Activated CD4-positive, CD25-positive, alpha-beta regulatory T cell treated with anti-CD3 and anti-CD28 coated beads, Interleukin-2, amount 50 U/mL, for 16 hours (primary cell): ENCODE results near the gene DSCAM.
"Not testable (repeated sequence)": the region's sequence is repeated elsewhere in the genome, so short reads cannot be mapped to it uniquely, and the experiment has no call there.

Source experiments
- DNase-seq: peaks from one replicate; pipeline ENCODE4 v3.0.0-alpha.2; 2020; ENCODE audit warnings: low read depth, low spot score

The DSCAM gene

DNA sequence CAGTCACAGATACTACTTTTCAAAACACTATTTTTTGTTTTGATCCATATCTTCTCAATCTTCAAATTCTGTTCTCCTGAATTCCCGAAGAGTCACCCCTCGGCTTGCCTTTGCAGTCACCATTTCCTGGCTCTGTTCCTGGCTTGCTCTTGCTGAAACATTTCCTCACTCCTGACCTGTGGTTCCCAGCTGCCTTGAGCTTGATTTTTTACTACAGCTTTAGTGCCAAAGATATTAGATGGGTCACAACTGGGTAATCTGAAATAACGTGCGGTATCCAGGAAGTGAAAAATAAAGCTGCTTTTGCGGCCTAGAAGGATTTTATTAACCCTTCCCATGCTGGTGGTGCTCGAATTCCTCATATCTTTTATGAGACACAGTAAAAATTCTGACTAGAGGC, 660.9 kb downstream of the DSCAM start:
- no peak for DNase-seq

DNA sequence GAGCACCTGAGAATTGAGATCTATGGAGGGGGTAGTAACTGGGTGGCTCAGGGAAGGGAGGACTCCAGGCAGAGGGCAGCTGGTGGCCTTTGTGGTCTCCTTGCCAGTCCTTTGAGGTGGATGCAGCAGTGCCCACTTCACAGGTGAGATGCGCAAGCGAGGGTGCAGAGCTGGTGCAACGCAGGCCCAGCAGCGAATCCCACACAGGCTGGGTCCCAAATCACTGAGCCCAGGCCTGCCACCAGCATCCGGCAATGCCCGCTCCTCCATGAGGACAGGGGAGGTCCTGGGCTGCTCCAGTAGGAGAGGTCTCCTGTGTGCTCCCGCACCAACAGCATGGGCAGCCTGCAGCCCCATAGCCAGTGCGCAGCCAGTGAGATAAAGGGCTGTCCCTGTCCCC, 661.8 kb downstream of the DSCAM start:
- no peak for DNase-seq

DNA sequence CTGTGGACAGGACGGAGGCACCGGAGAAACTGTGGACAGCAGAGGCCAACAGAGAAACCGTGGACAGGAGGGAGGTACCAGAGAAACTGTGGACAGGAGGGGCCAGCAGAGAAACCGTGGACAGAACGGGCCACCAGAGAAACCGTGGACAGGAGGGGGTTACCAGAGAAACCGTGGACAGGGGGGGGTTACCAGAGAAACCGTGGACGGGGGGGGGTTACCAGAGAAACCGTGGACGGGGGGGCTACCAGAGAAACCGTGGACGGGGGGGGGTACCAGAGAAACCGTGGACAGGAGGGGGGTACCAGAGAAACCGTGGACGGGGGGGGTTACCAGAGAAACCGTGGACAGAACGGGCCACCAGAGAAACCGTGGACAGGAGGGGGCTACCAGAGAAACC, 664.5 kb downstream of the DSCAM start:
- not testable (repeated sequence) for DNase-seq

DNA sequence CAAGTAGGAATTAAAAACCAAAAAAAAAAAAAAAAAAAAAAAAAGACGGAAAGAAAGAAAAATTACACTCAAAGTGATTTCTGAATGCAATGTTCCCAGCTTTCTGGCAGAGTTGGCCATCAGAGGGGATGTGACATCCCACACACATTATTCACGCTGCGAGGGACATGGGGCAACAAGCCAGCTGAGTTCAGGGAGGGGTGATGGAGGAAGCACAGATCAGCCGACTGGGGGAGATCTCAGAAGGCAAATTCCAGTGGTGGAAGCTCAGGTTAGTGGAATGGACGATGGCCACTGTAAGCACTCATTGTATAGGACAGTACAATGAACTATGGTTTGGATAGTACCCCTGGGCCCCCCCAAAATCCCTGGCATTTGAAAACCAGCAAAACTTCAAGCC, 667.8 kb downstream of the DSCAM start:
- DNase-seq: no peak

DNA sequence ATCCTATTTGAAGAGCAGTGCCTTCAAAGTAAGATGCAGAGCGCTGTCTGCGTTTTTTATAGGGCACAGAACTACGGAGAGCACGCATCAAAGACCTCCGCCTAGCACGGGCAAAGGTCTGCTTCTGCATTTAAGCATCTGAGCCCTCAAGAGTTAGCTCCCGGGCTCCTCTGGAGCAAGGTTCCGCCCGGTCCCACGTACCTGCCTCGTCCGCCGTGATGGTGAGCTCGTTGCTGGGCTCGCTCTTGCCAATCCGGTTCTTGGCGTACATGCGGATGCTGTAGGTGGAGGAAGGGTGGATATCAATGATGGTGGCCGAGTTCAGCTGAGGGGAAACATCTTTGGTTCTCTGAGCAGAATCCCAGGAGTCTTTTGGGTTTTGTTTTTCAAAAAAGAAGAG, 668.2 kb downstream of the DSCAM start:
- no peak for DNase-seq

DNA sequence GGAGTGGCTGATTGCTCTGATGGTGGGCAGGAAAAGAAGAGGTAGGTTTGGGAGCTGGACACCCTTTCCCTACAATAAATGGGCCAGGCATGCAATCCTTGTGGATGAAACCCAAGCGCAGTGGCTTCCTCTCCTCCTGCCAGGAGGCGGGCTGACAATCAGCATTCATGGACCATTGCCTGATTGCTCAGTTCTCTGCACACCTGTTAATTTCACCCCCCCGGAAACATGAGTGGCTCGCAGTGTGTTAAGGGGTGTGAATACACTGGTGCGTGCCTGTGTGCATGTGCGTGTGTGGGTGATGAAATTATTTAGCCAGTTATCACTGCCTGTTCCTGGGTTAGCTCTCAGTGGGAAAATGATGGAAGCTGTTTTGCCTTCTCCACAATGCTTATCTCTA, 669.0 kb downstream of the DSCAM start:
- no peak for DNase-seq

DNA sequence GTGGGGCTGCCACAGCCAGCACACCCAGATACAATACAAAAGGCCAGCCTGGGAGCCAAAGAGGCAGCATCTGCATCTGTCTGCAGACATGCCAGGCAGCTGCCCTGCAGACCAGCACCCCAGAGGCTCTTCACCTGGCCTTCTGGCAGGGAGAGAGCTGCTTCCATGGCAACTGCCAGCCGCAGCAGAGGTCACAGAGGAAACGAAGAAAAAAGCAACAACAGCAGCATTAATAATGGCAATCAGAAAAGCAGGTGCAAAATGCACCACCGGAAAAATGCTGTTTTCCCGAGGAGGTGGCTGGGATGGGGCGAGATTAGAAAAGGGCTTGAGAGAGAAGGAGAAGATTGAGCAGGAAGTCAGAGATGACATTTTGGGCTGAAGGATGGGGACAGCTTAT, 670.2 kb downstream of the DSCAM start:
- no peak for DNase-seq

DNA sequence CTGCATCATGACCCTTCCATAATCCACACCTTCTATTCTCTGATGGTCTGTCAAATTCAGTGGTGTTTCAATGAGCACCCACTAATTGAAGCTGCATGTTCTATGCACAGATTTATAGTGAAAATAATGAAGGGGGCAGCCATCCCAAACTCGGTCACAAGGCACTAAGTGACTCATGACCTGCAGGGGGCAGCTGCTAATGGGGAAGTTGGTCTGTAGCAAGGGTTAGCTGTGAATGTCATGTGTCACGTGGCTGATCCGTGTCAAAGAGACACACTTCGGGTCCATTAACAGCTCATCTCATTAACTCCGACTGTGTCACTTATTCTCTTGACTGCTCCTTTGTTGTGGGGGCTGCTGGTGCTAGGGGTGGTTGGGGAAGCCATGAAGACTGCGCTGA, 673.1 kb downstream of the DSCAM start:
- no peak for DNase-seq

DNA sequence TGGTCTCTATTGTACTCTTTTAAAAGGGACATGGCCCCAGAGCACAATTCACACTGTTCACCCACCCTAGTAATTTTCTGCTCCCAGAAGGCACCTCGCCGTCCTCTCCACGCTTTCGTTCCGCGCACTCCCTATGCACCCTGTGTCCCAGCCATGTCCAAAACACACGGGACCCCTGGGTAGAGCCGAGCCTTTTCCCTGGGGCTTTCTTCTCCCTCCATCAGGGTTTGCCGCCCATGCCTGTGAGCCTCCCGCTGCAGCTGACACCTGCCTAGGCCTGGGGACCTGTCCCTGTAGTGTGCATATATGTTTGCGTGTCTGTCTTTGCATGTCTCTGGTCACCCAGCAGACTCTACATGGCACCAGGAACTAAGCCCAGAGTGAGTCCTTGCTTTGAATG, 677.0 kb downstream of the DSCAM start:
- DNase-seq: no peak

DNA sequence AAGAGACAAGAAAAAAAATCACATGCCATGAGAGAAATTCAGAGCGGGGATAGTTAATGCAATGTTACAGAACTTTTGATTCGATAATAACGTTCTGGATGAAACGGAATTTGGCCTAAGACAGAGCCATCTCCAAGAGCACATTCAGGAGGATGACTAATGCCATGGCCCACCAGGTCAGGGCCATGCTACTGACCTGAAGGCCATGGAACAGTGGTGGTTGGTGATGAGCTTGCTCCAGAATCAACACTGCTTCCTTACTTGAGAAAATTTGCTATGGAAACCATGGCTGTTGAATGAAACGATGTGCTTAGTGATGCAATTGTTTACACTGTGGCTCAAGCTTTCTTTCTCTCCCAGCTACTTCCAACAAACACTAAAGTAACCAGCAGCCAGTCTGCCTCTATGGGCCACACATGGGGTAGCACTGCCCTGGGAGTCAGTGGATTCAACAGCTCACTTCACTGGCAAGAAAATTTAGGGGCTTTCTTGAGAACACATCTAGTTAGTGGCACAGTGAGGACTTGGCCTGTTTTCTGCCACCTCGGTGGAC, 680.6 kb downstream of the DSCAM start:
- no peak for DNase-seq

DNA sequence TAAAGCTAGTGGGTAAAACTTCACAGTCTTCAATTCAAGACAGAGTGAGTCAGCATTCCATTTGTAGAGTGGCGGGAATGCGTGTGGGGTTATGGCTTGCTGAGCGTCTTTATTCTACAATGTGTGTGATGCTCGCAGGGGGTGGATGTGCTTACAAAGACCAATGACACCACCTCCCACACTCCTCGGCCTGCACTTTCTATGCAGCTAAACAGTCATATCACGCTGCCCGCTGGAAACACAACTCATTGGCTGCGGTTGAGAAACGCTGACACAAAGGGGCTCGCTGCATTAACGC, 681.2 kb downstream of the DSCAM start:
- no peak for DNase-seq

DNA sequence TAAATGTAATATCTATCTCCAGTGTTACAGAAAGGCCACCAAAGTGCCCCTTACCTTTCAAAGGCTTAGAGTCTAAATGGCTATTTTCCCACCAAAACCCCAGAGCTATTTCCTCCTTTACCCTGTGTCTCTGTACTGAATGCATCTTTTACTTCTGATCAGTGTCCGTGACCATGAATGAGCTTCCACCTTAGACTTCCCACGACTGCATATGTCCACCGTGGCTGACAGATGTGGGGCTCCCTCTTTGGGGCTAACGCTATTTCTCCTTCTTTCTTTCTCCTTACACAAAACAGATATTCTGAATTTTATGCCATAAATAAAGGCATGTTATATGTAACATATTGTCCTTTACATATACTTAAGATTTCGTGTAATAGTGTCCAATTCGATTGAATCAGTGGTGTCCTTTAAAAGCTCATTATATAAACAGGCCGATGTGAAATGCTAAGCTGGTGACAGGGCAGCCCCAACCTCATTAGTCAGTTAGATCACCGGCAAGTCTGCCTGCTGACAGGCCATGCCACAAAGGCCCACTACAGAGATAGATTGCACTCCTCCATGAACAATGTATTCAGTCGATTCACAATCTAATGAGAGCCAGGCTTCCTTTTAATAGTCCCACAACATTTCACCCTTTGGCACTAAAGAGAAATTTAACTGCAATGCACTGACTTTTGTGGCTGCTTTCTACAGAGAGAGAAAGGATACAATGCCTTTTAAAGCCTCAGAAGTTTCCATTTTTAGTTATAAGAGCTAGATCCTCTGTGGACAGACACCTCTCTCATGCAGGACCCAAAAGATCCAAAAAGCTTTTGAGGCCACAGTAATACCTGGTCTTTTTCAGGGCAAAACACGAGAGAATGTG, 681.8 kb downstream of the DSCAM start:
- no peak for DNase-seq

DNA sequence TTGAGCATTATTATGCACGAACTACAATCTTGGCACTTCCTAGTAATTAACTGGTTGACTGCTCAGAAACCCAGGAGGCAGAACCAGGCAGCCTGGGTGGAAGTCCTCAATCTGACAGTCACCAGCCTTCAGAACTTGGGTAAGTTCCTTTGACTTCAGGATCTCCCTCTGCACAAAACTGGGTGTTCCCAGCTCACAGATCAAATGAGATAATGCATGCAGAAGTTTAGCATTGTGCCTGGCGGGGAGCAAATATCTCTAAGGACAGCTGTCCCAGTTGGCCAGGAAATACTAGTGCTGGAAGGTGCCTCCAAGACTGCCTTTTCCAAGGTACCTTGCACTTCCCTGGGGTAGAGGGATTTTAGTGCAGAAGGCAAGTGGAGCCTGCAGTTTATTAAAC, 684.9 kb downstream of the DSCAM start:
- DNase-seq: no peak

DNA sequence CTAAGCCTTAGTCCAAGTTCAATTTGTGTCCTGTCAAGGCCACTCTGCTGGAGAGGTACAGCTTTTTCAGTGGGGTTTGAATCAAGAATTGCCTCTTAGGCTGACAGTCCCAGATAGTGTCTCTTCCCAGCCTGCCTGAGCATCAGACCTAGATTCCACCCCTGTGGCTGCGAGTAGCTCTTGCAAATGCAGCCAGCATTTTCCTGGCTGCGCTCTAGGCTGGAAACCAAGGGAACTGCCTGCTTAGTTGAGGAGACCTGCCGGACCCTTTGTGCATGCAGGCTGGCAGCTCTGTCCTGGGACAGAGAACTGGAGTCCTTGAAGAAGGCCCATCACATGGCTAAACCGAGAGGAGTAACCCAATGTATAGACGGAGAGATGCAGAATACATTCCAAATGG, 686.0 kb downstream of the DSCAM start:
- DNase-seq: no peak

DNA sequence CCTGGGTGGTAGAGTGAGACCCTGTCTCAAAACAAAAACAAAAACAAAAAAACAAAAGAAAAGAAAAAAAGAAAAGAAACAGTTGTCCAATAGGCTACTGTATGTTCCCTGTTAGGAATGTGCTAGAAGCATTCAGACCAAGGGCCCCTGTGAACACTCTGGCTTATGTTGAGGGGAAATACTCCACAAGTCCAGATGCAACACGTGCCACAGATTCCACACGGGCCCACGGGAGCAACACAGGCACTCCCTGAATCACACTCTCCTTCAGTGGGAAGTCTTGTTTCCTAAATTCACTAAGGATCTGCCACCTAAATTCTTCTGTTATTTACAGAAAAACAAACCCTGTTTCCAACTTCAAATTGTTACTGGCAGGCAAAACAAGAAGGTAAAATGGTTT, 688.6 kb downstream of the DSCAM start:
- DNase-seq: no peak

DNA sequence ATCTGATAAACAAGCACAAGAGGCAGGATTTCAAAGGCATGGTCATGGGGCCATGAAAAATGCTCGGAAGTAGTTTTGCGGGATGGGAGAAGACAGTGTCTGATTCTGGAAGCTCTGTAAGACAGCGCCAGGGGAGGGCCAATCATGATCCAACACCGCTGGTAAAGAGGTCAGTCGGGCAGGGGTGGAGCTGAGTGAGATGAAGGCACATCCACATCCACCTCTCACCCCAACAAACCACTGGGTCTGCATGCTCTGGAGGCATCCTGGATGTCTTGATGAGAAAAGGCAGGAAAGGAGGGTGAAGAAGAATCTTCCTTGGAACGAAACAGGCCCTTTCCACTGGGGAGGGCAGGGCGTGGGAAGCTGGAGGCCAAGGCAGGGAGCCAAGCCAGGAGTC, 691.4 kb downstream of the DSCAM start:
- no peak for DNase-seq

DNA sequence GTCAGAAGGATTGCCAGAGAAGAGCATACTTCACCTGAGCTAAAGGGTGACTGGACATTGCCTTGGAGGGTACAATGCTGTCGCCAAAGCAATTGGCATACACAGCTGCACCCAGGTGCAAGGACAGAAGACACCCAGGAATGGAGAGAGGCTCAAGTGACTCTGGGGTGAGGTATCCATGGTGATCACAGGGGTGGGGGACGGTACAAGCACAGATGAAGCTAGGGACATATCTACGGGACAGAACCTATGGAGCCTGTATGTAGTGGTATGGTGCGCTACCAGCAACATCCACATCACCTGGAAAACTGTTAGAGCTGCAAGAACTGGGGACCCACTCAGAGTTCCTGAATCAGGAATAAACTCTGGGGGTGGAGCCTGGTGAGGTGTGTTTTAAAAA, 693.6 kb downstream of the DSCAM start:
- DNase-seq: no peak

DNA sequence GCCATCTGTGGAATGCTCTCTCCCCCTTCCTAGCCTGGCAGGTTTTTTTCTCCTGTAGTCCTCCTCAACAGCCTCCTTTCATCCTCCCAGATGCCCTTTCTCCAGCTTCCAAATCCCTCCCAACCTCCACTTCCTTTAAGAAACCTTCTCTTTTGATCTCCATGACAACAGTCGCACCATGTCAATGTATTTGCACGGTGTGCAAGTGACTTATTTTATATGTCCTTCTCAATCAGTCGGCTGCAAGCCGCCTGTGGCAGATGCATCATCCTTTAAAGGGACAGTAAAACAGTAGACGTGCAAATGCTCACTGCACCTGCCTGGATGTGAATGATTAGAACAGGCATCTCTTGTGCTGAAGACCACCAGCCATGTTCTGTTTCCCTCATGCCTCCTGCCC, 694.5 kb downstream of the DSCAM start:
- no peak for DNase-seq

DNA sequence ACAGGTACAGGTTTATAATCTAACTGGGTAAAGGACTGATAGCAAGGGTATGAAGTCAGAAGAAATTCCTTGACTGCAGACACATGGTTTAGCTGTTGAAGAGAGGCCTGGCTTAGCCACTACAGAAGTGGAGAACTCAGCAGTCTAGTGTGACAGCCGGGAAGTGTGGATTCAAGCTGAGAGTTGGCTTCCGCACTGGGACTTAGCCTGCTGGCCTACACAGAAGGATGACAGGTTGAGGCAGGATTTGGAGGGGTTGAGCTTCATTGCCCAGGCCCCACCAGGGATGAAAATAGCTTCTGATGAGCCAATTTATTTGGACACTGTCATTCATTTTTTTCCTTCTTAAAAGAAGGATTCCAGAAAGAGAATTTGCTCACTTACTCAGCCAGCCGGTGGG, 695.3 kb downstream of the DSCAM start:
- DNase-seq: no peak

DNA sequence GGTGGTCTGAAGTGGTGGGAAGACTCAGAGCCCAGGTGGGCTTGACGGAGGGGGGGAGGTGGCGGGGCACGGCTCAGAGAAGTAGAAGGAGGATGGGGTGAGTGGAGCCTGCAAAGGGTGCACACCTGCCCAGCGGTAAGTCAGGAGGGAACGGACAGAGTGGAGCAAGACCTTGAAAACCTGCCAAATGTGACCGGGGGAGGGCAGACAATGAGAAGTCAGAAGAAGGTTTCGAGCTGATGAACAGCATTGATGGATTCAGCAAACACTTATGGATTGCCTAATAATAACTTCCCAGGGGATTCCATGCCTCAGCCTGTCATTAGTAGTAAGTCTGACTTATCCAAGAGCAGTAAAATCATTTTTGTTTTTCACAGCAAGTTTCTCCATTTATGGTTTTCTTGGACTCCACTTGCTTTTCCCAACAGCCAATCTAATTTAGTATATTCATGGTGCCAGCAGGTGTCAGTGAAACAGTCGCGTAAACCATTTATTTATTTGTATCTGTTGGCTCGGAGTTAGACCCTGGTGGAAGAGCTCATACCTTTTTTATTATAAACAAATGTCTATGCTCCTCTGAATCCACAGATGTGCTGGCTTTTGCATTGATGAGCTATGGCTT, 700.6 kb downstream of the DSCAM start:
- DNase-seq: no peak

DNA sequence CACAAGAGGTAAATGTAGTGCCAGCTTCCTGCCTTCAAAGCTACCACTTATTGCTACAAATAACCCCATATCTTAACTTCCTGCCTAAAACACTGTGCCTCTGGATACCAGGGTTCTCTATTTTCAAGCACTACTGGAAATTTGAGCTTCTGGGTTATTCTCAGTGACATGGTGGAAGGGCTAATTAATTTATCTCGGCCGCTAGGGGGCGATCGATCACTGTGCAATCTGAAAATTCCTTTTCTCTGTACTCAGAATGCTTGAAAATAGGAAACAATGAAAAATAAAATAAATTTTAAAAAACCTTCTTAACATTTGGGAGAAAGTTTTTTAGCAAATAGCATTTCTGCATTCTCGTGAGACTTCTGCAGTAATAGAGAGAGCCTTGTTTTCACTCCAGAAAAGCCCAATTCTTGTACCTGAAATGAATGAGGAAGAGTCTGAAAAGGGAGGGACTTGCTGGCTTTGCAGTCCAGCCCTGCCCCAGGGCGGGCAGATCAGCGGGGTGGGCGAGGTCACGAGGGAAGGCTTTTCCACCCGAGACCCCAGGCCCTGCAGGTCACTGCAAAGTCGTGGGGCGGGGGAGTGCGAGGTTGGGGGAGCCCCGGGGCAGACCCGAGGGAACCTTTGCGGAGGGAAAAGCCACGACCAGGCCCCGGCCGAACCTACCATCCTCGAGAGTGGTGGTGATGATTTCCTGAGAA, 703.0 kb downstream of the DSCAM start:
- no peak for DNase-seq

DNA sequence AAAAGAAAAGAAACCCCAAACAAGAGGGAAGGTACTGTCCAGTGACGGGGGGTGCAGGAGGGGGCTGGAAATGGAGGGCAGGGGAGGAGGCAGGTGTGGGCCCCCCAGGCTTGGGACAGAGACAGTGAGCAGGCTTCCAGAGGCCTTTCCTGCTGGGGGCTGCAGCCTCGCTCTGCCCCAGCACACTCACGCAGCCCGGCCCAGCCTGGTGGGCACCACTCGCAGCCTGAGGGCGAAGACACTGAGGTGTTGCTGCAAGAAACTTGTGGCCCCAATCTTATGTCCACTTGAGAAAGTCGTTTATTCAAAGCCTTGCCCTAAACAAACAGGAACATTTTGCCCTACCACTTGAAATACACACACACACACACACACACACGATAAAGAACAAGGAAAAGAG, 705.3 kb downstream of the DSCAM start:
- DNase-seq: no peak

DNA sequence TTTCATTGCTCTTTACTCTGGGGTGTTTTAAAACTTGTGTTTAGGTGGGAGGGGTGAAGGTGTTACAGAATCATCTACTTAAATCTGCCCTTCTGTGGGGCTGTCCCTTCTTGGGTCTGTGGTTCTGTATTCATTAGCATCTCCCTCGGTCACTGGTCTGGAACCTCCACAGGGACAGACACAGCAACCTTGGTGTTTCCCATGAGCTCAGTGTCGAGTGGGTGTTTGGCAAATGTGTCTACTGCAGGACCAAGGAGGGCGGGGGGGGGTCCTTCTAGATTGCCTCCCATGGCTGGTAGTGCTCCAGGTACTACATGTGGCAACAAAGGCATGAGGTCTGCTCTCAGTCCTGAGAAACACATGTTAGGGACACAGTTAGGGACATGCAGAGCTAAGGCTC, 706.3 kb downstream of the DSCAM start:
- DNase-seq: no peak
